HepG2 (cell line): ENCODE data around the gene ZNF687. TPM values are rescaled to one million over a fixed set of nuclear protein-coding genes. Genes with fewer than 3 reads are reported as not detected.

Experiments
- CBX2 ChIP-seq, 2 experiments: fragments of 200-600 bp in 1 of 2; sonication (generic); formaldehyde crosslinking in 1 of 2; IDR thresholded peaks; 2 replicates each; pipeline versions ENCODE4 v1.7.0 to v1.8.1; 2018 to 2022; ENCODE audit warnings: low read depth in 2 of 2, low read length in 1 of 2, mild to moderate bottlenecking in 1 of 2, missing genetic modification reagents in 1 of 2
- DNMT3B ChIP-seq: conservative IDR thresholded peaks from 2 replicates; pipeline ENCODE4 v1.6.1; 2016; ENCODE audit warnings: missing biosample characterization, control low read depth
- KDM2A ChIP-seq: sonication (generic); formaldehyde crosslinking; IDR thresholded peaks from 2 replicates; pipeline ENCODE4 v1.4.0; 2020; ENCODE audit warnings: low read depth, missing genetic modification reagents, borderline replicate concordance
- NR1H2 ChIP-seq: sonication (generic); formaldehyde crosslinking; IDR thresholded peaks from 2 replicates; pipeline ENCODE4 v1.8.1; 2022; ENCODE audit warnings: low read depth, missing genetic modification reagents, borderline replicate concordance
- PATZ1 ChIP-seq: sonication (generic); formaldehyde crosslinking; IDR thresholded peaks from 2 replicates; pipeline ENCODE4 v1.4.0; 2020; ENCODE audit warnings: missing genetic modification reagents
- RBAK ChIP-seq: sonication (generic); formaldehyde crosslinking; IDR thresholded peaks from 2 replicates; pipeline ENCODE4 v1.5.1; 2020; ENCODE audit warnings: mild to moderate bottlenecking, missing genetic modification reagents
- RFXANK ChIP-seq: IDR thresholded peaks from 2 replicates; pipeline ENCODE4 v1.6.1; 2016
- STAG1 ChIP-seq: sonication (generic); formaldehyde crosslinking; IDR thresholded peaks from 2 replicates; pipeline ENCODE4 v1.4.0; 2020; ENCODE audit warnings: missing genetic modification reagents
- YY1 ChIP-seq: IDR thresholded peaks from 2 replicates; pipeline ENCODE4 v1.6.1; 2011; ENCODE audit warnings: low read length, low read depth, moderate library complexity, mild to moderate bottlenecking; ENCODE audit not compliant: insufficient read depth, insufficient replicate concordance
- ZFP91 ChIP-seq: sonication (generic); formaldehyde crosslinking; IDR thresholded peaks from 2 replicates; pipeline ENCODE4 v1.9.0; 2022; ENCODE audit warnings: missing genetic modification reagents, mild to moderate bottlenecking, borderline replicate concordance
- ZMYM3 ChIP-seq: sonication (generic); formaldehyde crosslinking; IDR thresholded peaks from 2 replicates; pipeline ENCODE4 v1.5.1; 2020; ENCODE audit warnings: mild to moderate bottlenecking, missing genetic modification reagents
- ZNF383 ChIP-seq: sonication (generic); formaldehyde crosslinking; IDR thresholded peaks from 2 replicates; pipeline ENCODE4 v1.4.0; 2020; ENCODE audit warnings: missing genetic modification reagents, mild to moderate bottlenecking, borderline replicate concordance
- ZNF558 ChIP-seq: sonication (generic); formaldehyde crosslinking; IDR thresholded peaks from 2 replicates; pipeline ENCODE4 v1.9.0; 2022; ENCODE audit warnings: mild to moderate bottlenecking, missing genetic modification reagents, borderline replicate concordance
- polyA plus RNA-seq, 8 experiments: library from polyadenylated mRNA; depleted of rRNA in 3 of 8; stranded (reverse) in 7 of 8; unstranded in 1 of 8; fragments of >200 nt; fragmentation: Illumina TruSeq in 4 of 8; extraction: Trizol in 4 of 8; gene quantifications; 2 replicates each; pipeline versions ENCODE4 v1.2.1 to v1.2.3, GENCODE V29; 2011 to 2016; ENCODE audit warnings: low read depth in 4 of 8, missing spikeins in 1 of 8, mixed read lengths in 1 of 8; ENCODE audit not compliant: insufficient read depth in 1 of 8
- total RNA-seq, 5 experiments: library from RNA; depleted of rRNA; stranded (reverse); fragments of >200 nt; fragmentation: Illumina TruSeq; extraction: Trizol; gene quantifications; 2 replicates each; pipeline ENCODE4 v1.2.3, GENCODE V29; 2016; ENCODE audit warnings: low read depth in 1 of 5
- TF ChIP-seq, protein P1 (sequence below): sonication (generic); formaldehyde crosslinking; IDR thresholded peaks from 2 replicates; pipeline ENCODE4 v1.4.0; 2020; ENCODE audit warnings: missing genetic modification reagents, borderline replicate concordance
- TF ChIP-seq, protein P2 (sequence below): sonication (generic); formaldehyde crosslinking; IDR thresholded peaks from 2 replicates; pipeline ENCODE4 v1.4.0; 2020; ENCODE audit warnings: missing genetic modification reagents, mild to moderate bottlenecking, borderline replicate concordance

ZNF687 gene
- total and polyA plus RNA-seq, 2 of the 13 experiments (the other 11 are each of a cell fraction or from before 2014, with no cell fraction given), result 14.1 to 16.5 TPM

DNA sequence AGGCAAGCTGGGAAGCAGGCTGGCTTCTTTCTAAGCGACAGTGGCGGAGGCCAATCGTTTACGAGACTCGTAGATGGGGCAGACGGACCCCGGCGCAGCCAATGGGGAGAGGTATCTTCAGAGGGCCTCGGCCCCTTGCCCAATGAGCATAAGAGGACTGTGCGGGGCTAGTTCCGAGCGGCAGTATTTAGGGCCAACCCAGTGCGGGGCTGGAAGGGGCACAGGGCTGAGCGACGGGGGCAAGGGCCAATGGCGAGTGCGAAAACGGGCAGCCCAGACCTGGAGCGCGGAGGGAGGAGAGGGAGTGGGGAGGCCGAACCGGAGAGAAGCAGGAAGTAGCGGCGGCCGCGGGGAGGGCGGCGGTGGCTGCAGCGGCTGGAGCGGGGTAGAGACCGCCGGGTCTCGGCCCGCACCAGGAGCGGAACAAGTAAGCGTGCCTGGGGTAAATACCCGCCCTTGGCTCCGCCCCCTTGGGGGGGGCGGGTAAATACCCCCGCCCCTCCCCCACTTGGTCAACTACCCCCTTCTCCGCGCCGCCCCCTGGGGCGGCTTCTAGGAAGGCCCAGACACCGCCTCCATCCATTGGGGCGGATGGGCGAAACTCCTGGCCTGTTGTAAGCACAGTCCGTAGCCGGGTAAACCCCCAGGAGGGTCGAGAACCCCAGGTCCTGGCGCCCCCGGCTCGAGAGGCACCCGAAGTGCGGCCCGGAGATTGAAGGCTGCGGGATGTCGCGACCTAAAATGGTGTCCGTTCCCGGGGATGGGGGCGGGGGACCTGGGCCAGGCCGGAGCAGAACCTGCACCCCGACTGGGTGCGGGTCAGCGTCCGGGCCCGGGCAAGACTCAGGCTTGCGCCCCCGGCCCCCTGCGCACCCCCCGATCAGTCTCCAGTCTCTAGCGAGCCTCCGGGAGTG lies at the start of gene ZNF687 (continued):
- TF ChIP-seq, protein P1, sequence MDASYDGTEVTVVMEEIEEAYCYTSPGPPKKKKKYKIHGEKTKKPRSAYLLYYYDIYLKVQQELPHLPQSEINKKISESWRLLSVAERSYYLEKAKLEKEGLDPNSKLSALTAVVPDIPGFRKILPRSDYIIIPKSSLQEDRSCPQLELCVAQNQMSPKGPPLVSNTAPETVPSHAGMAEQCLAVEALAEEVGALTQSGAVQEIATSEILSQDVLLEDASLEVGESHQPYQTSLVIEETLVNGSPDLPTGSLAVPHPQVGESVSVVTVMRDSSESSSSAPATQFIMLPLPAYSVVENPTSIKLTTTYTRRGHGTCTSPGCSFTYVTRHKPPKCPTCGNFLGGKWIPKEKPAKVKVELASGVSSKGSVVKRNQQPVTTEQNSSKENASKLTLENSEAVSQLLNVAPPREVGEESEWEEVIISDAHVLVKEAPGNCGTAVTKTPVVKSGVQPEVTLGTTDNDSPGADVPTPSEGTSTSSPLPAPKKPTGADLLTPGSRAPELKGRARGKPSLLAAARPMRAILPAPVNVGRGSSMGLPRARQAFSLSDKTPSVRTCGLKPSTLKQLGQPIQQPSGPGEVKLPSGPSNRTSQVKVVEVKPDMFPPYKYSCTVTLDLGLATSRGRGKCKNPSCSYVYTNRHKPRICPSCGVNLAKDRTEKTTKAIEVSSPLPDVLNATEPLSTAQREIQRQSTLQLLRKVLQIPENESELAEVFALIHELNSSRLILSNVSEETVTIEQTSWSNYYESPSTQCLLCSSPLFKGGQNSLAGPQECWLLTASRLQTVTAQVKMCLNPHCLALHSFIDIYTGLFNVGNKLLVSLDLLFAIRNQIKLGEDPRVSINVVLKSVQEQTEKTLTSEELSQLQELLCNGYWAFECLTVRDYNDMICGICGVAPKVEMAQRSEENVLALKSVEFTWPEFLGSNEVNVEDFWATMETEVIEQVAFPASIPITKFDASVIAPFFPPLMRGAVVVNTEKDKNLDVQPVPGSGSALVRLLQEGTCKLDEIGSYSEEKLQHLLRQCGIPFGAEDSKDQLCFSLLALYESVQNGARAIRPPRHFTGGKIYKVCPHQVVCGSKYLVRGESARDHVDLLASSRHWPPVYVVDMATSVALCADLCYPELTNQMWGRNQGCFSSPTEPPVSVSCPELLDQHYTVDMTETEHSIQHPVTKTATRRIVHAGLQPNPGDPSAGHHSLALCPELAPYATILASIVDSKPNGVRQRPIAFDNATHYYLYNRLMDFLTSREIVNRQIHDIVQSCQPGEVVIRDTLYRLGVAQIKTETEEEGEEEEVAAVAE (CRISPR knock-in tag), result peak; percentile 90
- TF ChIP-seq ZFP91 (CRISPR knock-in tag) (peak; percentile 40; the same call in 1 of the 2 replicates), ZMYM3 (no peak), RFXANK (CRISPR knock-in tag) (no peak), ZNF383 (CRISPR knock-in tag) (no peak), KDM2A (CRISPR knock-in tag) (peak; percentile 28; the same call in 1 of the 2 replicates), NR1H2 (CRISPR knock-in tag) (no peak), RBAK (CRISPR knock-in tag) (no peak), CBX2 (IDR thresholded peaks at IDR 0.05; ENCODE audit: low read depth, low read length) (no peak), CBX2 (CRISPR knock-in tag; IDR thresholded peaks at IDR 0.05; ENCODE audit: low read depth) (no peak), YY1 (peak; percentile 63), STAG1 (CRISPR knock-in tag) (no peak), PATZ1 (peak; percentile 90), DNMT3B (CRISPR knock-in tag) (no peak), ZNF558 (CRISPR knock-in tag) (peak; percentile 87; the same call in 1 of the 2 replicates)
- TF ChIP-seq, protein P2, sequence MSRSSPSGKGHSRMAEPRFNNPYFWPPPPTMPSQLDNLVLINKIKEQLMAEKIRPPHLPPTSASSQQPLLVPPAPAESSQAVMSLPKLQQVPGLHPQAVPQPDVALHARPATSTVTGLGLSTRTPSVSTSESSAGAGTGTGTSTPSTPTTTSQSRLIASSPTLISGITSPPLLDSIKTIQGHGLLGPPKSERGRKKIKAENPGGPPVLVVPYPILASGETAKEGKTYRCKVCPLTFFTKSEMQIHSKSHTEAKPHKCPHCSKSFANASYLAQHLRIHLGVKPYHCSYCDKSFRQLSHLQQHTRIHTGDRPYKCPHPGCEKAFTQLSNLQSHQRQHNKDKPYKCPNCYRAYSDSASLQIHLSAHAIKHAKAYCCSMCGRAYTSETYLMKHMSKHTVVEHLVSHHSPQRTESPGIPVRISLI (CRISPR knock-in tag), result no peak
- TF ChIP-seq, all 625 proteins: peak for 140
